Immature natural killer cell (primary cell): ENCODE measurements around the gene CIDEB. TPM values are rescaled to one million over a fixed set of nuclear protein-coding genes. Genes with fewer than 3 reads are reported as not detected.

Experiments
- DNase-seq, 3 donors: peaks; one replicate each; pipeline ENCODE4 v3.0.0; 2022; ENCODE audit warnings: mixed read lengths in 1 of 3
- H3K27ac Mint-ChIP-seq, 6 donors: one replicate each; pipeline ENCODE4 v1.8.0; 2020; ENCODE audit warnings: mixed read lengths in 6 of 6, mild to moderate bottlenecking in 5 of 6, inconsistent platforms in 4 of 6, moderate library complexity in 3 of 6
- H3K27me3 Mint-ChIP-seq, 3 donors: one replicate each; pipeline ENCODE4 v1.8.0; 2020 to 2021; ENCODE audit warnings: low read depth in 3 of 3, mild to moderate bottlenecking in 3 of 3, mixed read lengths in 3 of 3, moderate library complexity in 3 of 3, inconsistent platforms in 1 of 3
- H3K36me3 Mint-ChIP-seq, 3 donors: one replicate each; pipeline ENCODE4 v1.8.0; 2020; ENCODE audit warnings: mixed read lengths in 3 of 3, inconsistent platforms in 2 of 3, mild to moderate bottlenecking in 2 of 3
- H3K4me1 Mint-ChIP-seq, 2 donors: one replicate each; pipeline ENCODE4 v1.8.0; 2020; ENCODE audit warnings: inconsistent platforms in 2 of 2, mild to moderate bottlenecking in 2 of 2, mixed read lengths in 2 of 2, moderate library complexity in 1 of 2
- H3K4me3 Mint-ChIP-seq, 5 donors: one replicate each; pipeline ENCODE4 v1.8.0; 2020; ENCODE audit warnings: mild to moderate bottlenecking in 5 of 5, mixed read lengths in 5 of 5, inconsistent platforms in 3 of 5, moderate library complexity in 3 of 5
- H3K9me3 Mint-ChIP-seq, 6 donors: one replicate each; pipeline ENCODE4 v1.8.0; 2020; ENCODE audit warnings: mild to moderate bottlenecking in 6 of 6, mixed read lengths in 6 of 6, inconsistent platforms in 4 of 6, moderate library complexity in 3 of 6
- polyA plus RNA-seq, 3 donors: library from polyadenylated mRNA; unstranded; fragments of 300-500 nt; fragmentation: Illumina TruSeq; gene quantifications; one replicate each; pipeline ENCODE4 v1.2.3, GENCODE V29; 2021

Gene CIDEB
- polyA plus RNA-seq, 3 donors from 2014 or later: 31.6 to 81.9 (median 52.1) TPM

GRCh38 chr14:24286996-24287395, 20.8 kb downstream of the CIDEB start:
- DNase-seq: no peak
- Mint-ChIP-seq H3K4me3 (no peak overlapping the region), H3K27ac (peak overlapping the region in 1 of 6 donors; percentile 28), H3K4me1 (peaks cover 2 to 12% of the 10 kb centered on the region in 2 donors), H3K27me3 (peaks cover 0 to 3% (median 1%) of the 10 kb centered on the region in 3 donors), H3K36me3 (peaks cover 9 to 17% (median 12%) of the 10 kb centered on the region in 3 donors), H3K9me3 (no peaks in the 10 kb centered on the region)

GRCh38 chr14:24285351-24285750, 22.4 kb downstream of the CIDEB start:
- DNase-seq: no peak
- peaks cover 0 to 3% (median 1%) of the 10 kb centered on the region in 3 donors for H3K27me3 Mint-ChIP-seq
- no peak overlapping the region for H3K4me3 Mint-ChIP-seq
- peaks cover 1 to 2% (median 1%) of the 10 kb centered on the region in 3 donors for H3K36me3 Mint-ChIP-seq
- no peaks in the 10 kb centered on the region for H3K9me3 Mint-ChIP-seq
- H3K4me1 Mint-ChIP-seq: peaks cover 8 to 15% of the 10 kb centered on the region in 2 donors
- peak overlapping the region in 3 of 6 donors; percentile 10 to 49 (median 45) for H3K27ac Mint-ChIP-seq

- H3K9me3 Mint-ChIP-seq: no peaks in the 10 kb centered on the region
- peaks cover 0 to 3% (median 1%) of the 10 kb centered on the region in 3 donors for H3K27me3 Mint-ChIP-seq
- peak overlapping the region in 3 of 6 donors; percentile 10 to 49 (median 45) for H3K27ac Mint-ChIP-seq
- no peak for DNase-seq
- H3K4me1 Mint-ChIP-seq: peaks cover 6 to 8% of the 10 kb centered on the region in 2 donors
- no peaks in the 10 kb centered on the region for H3K36me3 Mint-ChIP-seq
- H3K4me3 Mint-ChIP-seq: no peak overlapping the region
These were observed 23.2 kb downstream of the CIDEB start for GRCh38 chr14:24284501-24285035.

GRCh38 chr14:24283796-24284460, 23.8 kb downstream of the CIDEB start:
- no peak for DNase-seq
- Mint-ChIP-seq H3K27ac (peak overlapping the region in 2 of 6 donors; percentile 44 to 81), H3K27me3 (peaks cover 0 to 3% (median 1%) of the 10 kb centered on the region in 3 donors), H3K9me3 (no peaks in the 10 kb centered on the region), H3K36me3 (no peaks in the 10 kb centered on the region), H3K4me1 (peaks cover 5 to 6% of the 10 kb centered on the region in 2 donors), H3K4me3 (no peak overlapping the region)

GRCh38 chr14:24282736-24283135, 25.0 kb downstream of the CIDEB start:
- Mint-ChIP-seq H3K4me3 (no peak overlapping the region), H3K36me3 (no peaks in the 10 kb centered on the region), H3K9me3 (no peaks in the 10 kb centered on the region), H3K27ac (peak overlapping the region in 1 of 6 donors; percentile 33), H3K27me3 (peaks cover 0 to 3% (median 1%) of the 10 kb centered on the region in 3 donors), H3K4me1 (peaks cover 5 to 8% of the 10 kb centered on the region in 2 donors)
- DNase-seq: no peak

GRCh38 chr14:24281636-24282035, 26.1 kb downstream of the CIDEB start:
- no peaks in the 10 kb centered on the region for H3K9me3 Mint-ChIP-seq
- no peak for DNase-seq
- H3K4me3 Mint-ChIP-seq: no peak overlapping the region
- peak overlapping the region in 3 of 6 donors; percentile 5 to 76 (median 43) for H3K27ac Mint-ChIP-seq
- peaks cover 0 to 6% (median 0%) of the 10 kb centered on the region in 3 donors for H3K36me3 Mint-ChIP-seq
- peaks cover 5 to 8% of the 10 kb centered on the region in 2 donors for H3K4me1 Mint-ChIP-seq
- peaks cover 0 to 3% (median 1%) of the 10 kb centered on the region in 3 donors for H3K27me3 Mint-ChIP-seq

- Mint-ChIP-seq H3K36me3 (peaks cover 0 to 6% (median 0%) of the 10 kb centered on the region in 3 donors), H3K4me1 (peaks cover 5 to 8% of the 10 kb centered on the region in 2 donors), H3K9me3 (no peaks in the 10 kb centered on the region), H3K27ac (peak overlapping the region; percentile 43 to 76 (median 61)), H3K27me3 (peaks cover 0 to 3% (median 1%) of the 10 kb centered on the region in 3 donors), H3K4me3 (no peak overlapping the region)
- DNase-seq: no peak
These were observed 26.8 kb downstream of the CIDEB start for GRCh38 chr14:24280797-24281460.

- no peak overlapping the region for H3K4me3 Mint-ChIP-seq
- peaks cover 0 to 3% (median 1%) of the 10 kb centered on the region in 3 donors for H3K27me3 Mint-ChIP-seq
- H3K4me1 Mint-ChIP-seq: peaks cover 5 to 8% of the 10 kb centered on the region in 2 donors
- H3K9me3 Mint-ChIP-seq: no peaks in the 10 kb centered on the region
- peaks cover 0 to 6% (median 0%) of the 10 kb centered on the region in 3 donors for H3K36me3 Mint-ChIP-seq
- peak in 2 of 3 donors; percentile 22 to 23 for DNase-seq
- peak overlapping the region in 4 of 6 donors; percentile 58 to 88 (median 79) for H3K27ac Mint-ChIP-seq
These were observed 28.2 kb downstream of the CIDEB start for GRCh38 chr14:24279301-24280186.

- peaks cover 9 to 12% of the 10 kb centered on the region in 2 donors for H3K4me1 Mint-ChIP-seq
- no peak for DNase-seq
- no peak overlapping the region for H3K4me3 Mint-ChIP-seq
- H3K27me3 Mint-ChIP-seq: peaks cover 0 to 5% (median 3%) of the 10 kb centered on the region in 3 donors
- H3K36me3 Mint-ChIP-seq: peaks cover 0 to 6% (median 0%) of the 10 kb centered on the region in 3 donors
- no peaks in the 10 kb centered on the region for H3K9me3 Mint-ChIP-seq
- H3K27ac Mint-ChIP-seq: peak overlapping the region in 5 of 6 donors; percentile 11 to 78 (median 63)
These were observed 29.4 kb downstream of the CIDEB start for GRCh38 chr14:24278424-24278823.

GRCh38 chr14:24277606-24278321, 30.0 kb downstream of the CIDEB start:
- no peak for DNase-seq
- Mint-ChIP-seq H3K4me1 (peaks cover 14 to 16% of the 10 kb centered on the region in 2 donors), H3K27me3 (peaks cover 0 to 4% (median 3%) of the 10 kb centered on the region in 3 donors), H3K36me3 (peaks cover 0 to 6% (median 0%) of the 10 kb centered on the region in 3 donors), H3K4me3 (no peak overlapping the region), H3K9me3 (no peaks in the 10 kb centered on the region), H3K27ac (peak overlapping the region in 3 of 6 donors; percentile 55 to 78 (median 58))

- peaks cover 21 to 23% of the 10 kb centered on the region in 2 donors for H3K4me1 Mint-ChIP-seq
- H3K36me3 Mint-ChIP-seq: peaks cover 0 to 6% (median 0%) of the 10 kb centered on the region in 3 donors
- peak overlapping the region in 4 of 6 donors; percentile 7 to 75 (median 55) for H3K27ac Mint-ChIP-seq
- DNase-seq: no peak
- peaks cover 1 to 6% (median 2%) of the 10 kb centered on the region in 3 donors for H3K27me3 Mint-ChIP-seq
- H3K4me3 Mint-ChIP-seq: no peak overlapping the region
- H3K9me3 Mint-ChIP-seq: no peaks in the 10 kb centered on the region
These were observed 30.7 kb downstream of the CIDEB start for GRCh38 chr14:24277071-24277470.

- no peak for DNase-seq
- Mint-ChIP-seq H3K36me3 (peaks cover 0 to 6% (median 4%) of the 10 kb centered on the region in 3 donors), H3K27me3 (peaks cover 9 to 13% (median 11%) of the 10 kb centered on the region in 3 donors), H3K4me1 (peaks cover 32 to 34% of the 10 kb centered on the region in 2 donors), H3K27ac (peak overlapping the region; percentile 79 to 99 (median 96)), H3K9me3 (no peaks in the 10 kb centered on the region), H3K4me3 (no peak overlapping the region)
These were observed 33.7 kb downstream of the CIDEB start for GRCh38 chr14:24274101-24274543.
